ENCODE data around the gene STAB1. TPM values are rescaled to one million over a fixed set of nuclear protein-coding genes. Genes with fewer than 3 reads are reported as not detected.

The STAB1 gene
- total RNA-seq, 4 donors from 2014 or later, result 101 to 127 (median 118) TPM

- TF ChIP-seq EP300 (IDR thresholded peaks at IDR 0.05) (no peak), POLR2AphosphoS5 (IDR thresholded peaks at IDR 0.05) (no peak), CTCF (IDR thresholded peaks at IDR 0.05) (no peak), POLR2A (IDR thresholded peaks at IDR 0.05; ENCODE audit: low read depth) (no peak)
- Histone ChIP-seq H3K27ac (replicated peaks in 1 of 4) (no peak overlapping the region), H3K4me3 (no peak overlapping the region), H3K36me3 (peaks cover 0 to 79% (median 51%) of the 10 kb centered on the region in 4 donors), H3K9me3 (no peaks in the 10 kb centered on the region), H3K27me3 (no peaks in the 10 kb centered on the region), H3K4me1 (peaks cover 3 to 17% (median 14%) of the 10 kb centered on the region in 4 donors)
- WGBS, result 93% methylated on average over 12 of the region's 22 CpGs
- no peak for DNase-seq (ENCODE audit: extremely low spot score)
- intact Hi-C loops (cut with DNase I), result no loop called here
These were observed 24.5 kb downstream of the STAB1 start for GRCh38 chr3:52519445-52520140.

GRCh38 chr3:52520141-52520667, 25.1 kb downstream of the STAB1 start:
- intact Hi-C loops (cut with DNase I), result no loop called here
- no peaks in the 10 kb centered on the region for H3K9me3 ChIP-seq
- no peak overlapping the region for H3K4me3 ChIP-seq
- H3K27ac ChIP-seq (replicated peaks in 1 of 4), result no peak overlapping the region
- H3K27me3 ChIP-seq, result no peaks in the 10 kb centered on the region
- peaks cover 9 to 23% (median 19%) of the 10 kb centered on the region in 4 donors for H3K4me1 ChIP-seq
- TF ChIP-seq POLR2AphosphoS5 (IDR thresholded peaks at IDR 0.05) (no peak), POLR2A (IDR thresholded peaks at IDR 0.05; ENCODE audit: low read depth) (no peak), EP300 (IDR thresholded peaks at IDR 0.05) (no peak), CTCF (IDR thresholded peaks at IDR 0.05) (no peak)
- WGBS, result 93% methylated on average over 6 of the region's 14 CpGs
- peaks cover 0 to 79% (median 54%) of the 10 kb centered on the region in 4 donors for H3K36me3 ChIP-seq
- DNase-seq (ENCODE audit: extremely low spot score), result no peak

GRCh38 chr3:52520716-52521487, 25.8 kb downstream of the STAB1 start:
- H3K27ac ChIP-seq (replicated peaks in 1 of 4), result no peak overlapping the region
- no peak for DNase-seq (ENCODE audit: extremely low spot score)
- H3K4me3 ChIP-seq, result no peak overlapping the region
- H3K27me3 ChIP-seq, result no peaks in the 10 kb centered on the region
- intact Hi-C loops (cut with DNase I), result no loop called here
- no peaks in the 10 kb centered on the region for H3K9me3 ChIP-seq
- H3K4me1 ChIP-seq, result peaks cover 16 to 30% (median 25%) of the 10 kb centered on the region in 4 donors
- 94% methylated on average over 20 of the region's 20 CpGs for WGBS
- no peak for TF ChIP-seq POLR2AphosphoS5 (IDR thresholded peaks at IDR 0.05)
- TF ChIP-seq CTCF (IDR thresholded peaks at IDR 0.05), result no peak
- no peak for TF ChIP-seq EP300 (IDR thresholded peaks at IDR 0.05)
- TF ChIP-seq POLR2A (IDR thresholded peaks at IDR 0.05; ENCODE audit: low read depth), result no peak
- peaks cover 0 to 76% (median 54%) of the 10 kb centered on the region in 4 donors for H3K36me3 ChIP-seq

GRCh38 chr3:52521488-52521824, 26.3 kb downstream of the STAB1 start:
- H3K4me3 ChIP-seq, result no peak overlapping the region
- H3K27me3 ChIP-seq, result no peaks in the 10 kb centered on the region
- H3K4me1 ChIP-seq, result peaks cover 21 to 35% (median 28%) of the 10 kb centered on the region in 4 donors
- no peak overlapping the region for H3K27ac ChIP-seq (replicated peaks in 1 of 4)
- TF ChIP-seq POLR2A (IDR thresholded peaks at IDR 0.05; ENCODE audit: low read depth) (no peak), EP300 (IDR thresholded peaks at IDR 0.05) (no peak), CTCF (IDR thresholded peaks at IDR 0.05) (no peak), POLR2AphosphoS5 (IDR thresholded peaks at IDR 0.05) (no peak)
- 90% methylated on average over 2 of the region's 8 CpGs for WGBS
- no peaks in the 10 kb centered on the region for H3K9me3 ChIP-seq
- intact Hi-C loops (cut with DNase I), result no loop called here
- no peak for DNase-seq (ENCODE audit: extremely low spot score)
- peaks cover 0 to 75% (median 55%) of the 10 kb centered on the region in 4 donors for H3K36me3 ChIP-seq
